ENCODE measurements around the gene BUB3. TPM values are rescaled to one million over a fixed set of nuclear protein-coding genes. Genes with fewer than 3 reads are reported as not detected.

Gene BUB3
- total RNA-seq, 1 experiment from 2014 or later = 180 TPM

- Mint-ChIP-seq H3K36me3 (no peaks in the 10 kb centered on the region), H3K27me3 (ENCODE audit: low read depth) (peaks cover 97% of the 10 kb centered on the region), H3K27ac (no peak overlapping the region), H3K9me3 (no peaks in the 10 kb centered on the region), H3K4me3 (peak overlapping the region; percentile 80), H3K4me1 (peaks cover 49% of the 10 kb centered on the region)
- DNase-seq (ENCODE audit: low spot score) = peak; percentile 51
- no peak for TF ChIP-seq ATF6 (CRISPR knock-in tag; IDR thresholded peaks at IDR 0.05)
- no peak for TF ChIP-seq E2F4 (CRISPR knock-in tag; IDR thresholded peaks at IDR 0.05; ENCODE audit: borderline replicate concordance, low read depth)
- no peak for TF ChIP-seq USF2 (CRISPR knock-in tag; IDR thresholded peaks at IDR 0.05)
- TF ChIP-seq NFYB (CRISPR knock-in tag; conservative IDR thresholded peaks at IDR 0.05; ENCODE audit: low read depth) = no peak
- TF ChIP-seq ZNF416 (CRISPR knock-in tag; IDR thresholded peaks at IDR 0.05) = no peak
- no peak for TF ChIP-seq USF1 (CRISPR knock-in tag; IDR thresholded peaks at IDR 0.05)
- no peak for TF ChIP-seq ATF2 (CRISPR knock-in tag; IDR thresholded peaks at IDR 0.05; ENCODE audit: borderline replicate concordance, low read depth)
- TF ChIP-seq MXD4 (CRISPR knock-in tag; IDR thresholded peaks at IDR 0.05; ENCODE audit: borderline replicate concordance) = no peak
- TF ChIP-seq FOXJ3 (CRISPR knock-in tag; IDR thresholded peaks at IDR 0.05; ENCODE audit: borderline replicate concordance) = no peak
- TF ChIP-seq NR1H2 (CRISPR knock-in tag; IDR thresholded peaks at IDR 0.05) = no peak
- no peak for TF ChIP-seq FOXK1 (CRISPR knock-in tag; IDR thresholded peaks at IDR 0.05)
- TF ChIP-seq, protein P1, sequence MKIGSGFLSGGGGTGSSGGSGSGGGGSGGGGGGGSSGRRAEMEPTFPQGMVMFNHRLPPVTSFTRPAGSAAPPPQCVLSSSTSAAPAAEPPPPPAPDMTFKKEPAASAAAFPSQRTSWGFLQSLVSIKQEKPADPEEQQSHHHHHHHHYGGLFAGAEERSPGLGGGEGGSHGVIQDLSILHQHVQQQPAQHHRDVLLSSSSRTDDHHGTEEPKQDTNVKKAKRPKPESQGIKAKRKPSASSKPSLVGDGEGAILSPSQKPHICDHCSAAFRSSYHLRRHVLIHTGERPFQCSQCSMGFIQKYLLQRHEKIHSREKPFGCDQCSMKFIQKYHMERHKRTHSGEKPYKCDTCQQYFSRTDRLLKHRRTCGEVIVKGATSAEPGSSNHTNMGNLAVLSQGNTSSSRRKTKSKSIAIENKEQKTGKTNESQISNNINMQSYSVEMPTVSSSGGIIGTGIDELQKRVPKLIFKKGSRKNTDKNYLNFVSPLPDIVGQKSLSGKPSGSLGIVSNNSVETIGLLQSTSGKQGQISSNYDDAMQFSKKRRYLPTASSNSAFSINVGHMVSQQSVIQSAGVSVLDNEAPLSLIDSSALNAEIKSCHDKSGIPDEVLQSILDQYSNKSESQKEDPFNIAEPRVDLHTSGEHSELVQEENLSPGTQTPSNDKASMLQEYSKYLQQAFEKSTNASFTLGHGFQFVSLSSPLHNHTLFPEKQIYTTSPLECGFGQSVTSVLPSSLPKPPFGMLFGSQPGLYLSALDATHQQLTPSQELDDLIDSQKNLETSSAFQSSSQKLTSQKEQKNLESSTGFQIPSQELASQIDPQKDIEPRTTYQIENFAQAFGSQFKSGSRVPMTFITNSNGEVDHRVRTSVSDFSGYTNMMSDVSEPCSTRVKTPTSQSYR (CRISPR knock-in tag; IDR thresholded peaks at IDR 0.05) = no peak
- TF ChIP-seq ELF4 (CRISPR knock-in tag; IDR thresholded peaks at IDR 0.05; ENCODE audit: low read depth) = no peak
- no peak for TF ChIP-seq OVOL2 (CRISPR knock-in tag; IDR thresholded peaks at IDR 0.05; ENCODE audit: borderline replicate concordance)
- TF ChIP-seq ZNF317 (CRISPR knock-in tag; IDR thresholded peaks at IDR 0.05; ENCODE audit: borderline replicate concordance, low read depth) = no peak
- TF ChIP-seq ZNF396 (CRISPR knock-in tag; IDR thresholded peaks at IDR 0.05; ENCODE audit: borderline replicate concordance) = no peak
- TF ChIP-seq SOX15 (CRISPR knock-in tag; IDR thresholded peaks at IDR 0.05) = no peak
- no peak for ATAC-seq
- ChIA-PET POLR2A (interaction anchor here (0.7 to 1.8 kb wide), 3 partner anchors 13 to 1226 kb away, joined by 3 to 4 read pairs (median 3); no protein-coding TSS in a partner anchor), CTCF (interaction anchor here (1.1 to 1.2 kb wide), 2 partner anchors 15 to 18 kb away, joined by 5 read pairs; partner anchors contain the start of gene BUB3)
Measured at GRCh38 chr10:123136221-123136805, 17.9 kb upstream of the BUB3 start.
